ENCODE measurements around the gene CETP.

Gene CETP

DNA sequence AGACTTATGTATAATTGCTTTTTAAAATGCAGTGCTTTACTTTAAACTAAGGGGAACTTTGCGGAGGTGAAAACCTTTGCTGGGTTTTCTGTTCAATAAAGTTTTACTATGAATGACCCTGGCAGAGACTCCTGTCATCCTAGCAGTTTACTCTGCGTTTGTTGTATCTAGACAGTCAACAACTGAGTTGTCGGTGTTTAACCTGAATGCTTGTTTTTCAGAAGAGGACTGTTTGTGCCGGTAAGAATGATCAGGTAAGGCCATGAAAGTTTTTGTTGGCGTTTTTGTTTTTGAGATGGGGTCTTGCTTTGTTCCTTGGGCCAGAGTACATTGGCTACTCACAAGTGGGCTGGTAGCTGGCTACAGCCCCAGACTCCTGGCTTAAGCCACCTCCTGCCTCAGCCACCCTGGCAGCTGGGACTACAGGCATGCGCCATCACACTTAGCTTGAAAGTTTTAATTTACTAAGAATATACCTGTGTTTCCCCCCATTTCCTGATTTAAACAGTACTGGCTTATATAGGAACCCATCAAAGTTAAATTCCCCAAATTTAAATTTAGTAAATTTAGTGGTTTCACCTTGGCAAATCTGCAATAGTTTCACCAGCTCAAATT is 17.9 kb upstream of the CETP start:
- Mint-ChIP-seq H3K4me1 (ENCODE audit: low read depth) (peaks cover 41% of the 10 kb centered on the region), H3K36me3 (ENCODE audit: low read depth) (peaks cover 49% of the 10 kb centered on the region), H3K27ac (peak overlapping the region; percentile 50), H3K9me3 (no peaks in the 10 kb centered on the region), H3K27me3 (ENCODE audit: low read depth) (no peaks in the 10 kb centered on the region), H3K4me3 (no peak overlapping the region)

GRCh38 chr16:56944954-56945839 is 16.6 kb upstream of the CETP start:
- Mint-ChIP-seq H3K27ac (peak overlapping the region; percentile 62), H3K36me3 (ENCODE audit: low read depth) (peaks cover 39% of the 10 kb centered on the region), H3K4me3 (no peak overlapping the region), H3K4me1 (ENCODE audit: low read depth) (peaks cover 32% of the 10 kb centered on the region), H3K27me3 (ENCODE audit: low read depth) (no peaks in the 10 kb centered on the region), H3K9me3 (no peaks in the 10 kb centered on the region)

DNA sequence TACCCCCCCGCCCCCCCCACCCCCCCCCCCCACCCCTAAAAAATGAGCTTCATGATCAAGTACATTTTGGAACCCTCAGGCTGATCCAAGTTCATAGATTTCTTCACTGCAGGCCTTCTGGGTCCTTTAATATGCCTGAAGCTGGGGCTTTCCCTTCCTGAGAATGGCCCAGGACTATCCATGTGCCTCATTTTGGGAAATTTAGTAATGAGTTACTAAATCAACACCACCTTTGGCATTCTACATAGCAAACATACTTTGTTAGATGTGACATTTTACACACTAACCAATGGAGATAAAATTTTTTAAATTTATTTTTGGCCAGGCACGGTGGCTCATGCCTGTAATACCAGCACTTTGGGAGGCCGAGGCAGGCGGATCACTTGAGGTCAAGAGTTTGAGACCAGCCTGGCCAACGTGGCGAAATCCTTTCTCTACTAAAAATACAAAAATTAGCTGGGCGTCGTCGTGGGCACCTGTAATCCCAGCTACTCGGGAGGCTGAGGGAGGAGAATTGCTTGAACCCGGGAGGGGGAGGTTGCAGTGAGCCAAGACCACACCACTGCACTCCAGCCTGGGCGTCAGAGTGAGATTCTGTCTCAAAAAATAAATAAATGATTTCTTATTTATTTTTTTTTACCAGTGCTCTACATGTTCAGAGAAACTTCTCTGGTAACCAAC is 15.8 kb upstream of the CETP start:
- peaks cover 37% of the 10 kb centered on the region for H3K36me3 Mint-ChIP-seq (ENCODE audit: low read depth)
- no peak overlapping the region for H3K4me3 Mint-ChIP-seq
- H3K4me1 Mint-ChIP-seq (ENCODE audit: low read depth) = peaks cover 37% of the 10 kb centered on the region
- H3K27me3 Mint-ChIP-seq (ENCODE audit: low read depth) = no peaks in the 10 kb centered on the region
- no peaks in the 10 kb centered on the region for H3K9me3 Mint-ChIP-seq
- H3K27ac Mint-ChIP-seq = no peak overlapping the region

- Mint-ChIP-seq H3K4me1 (ENCODE audit: low read depth) (peaks cover 40% of the 10 kb centered on the region), H3K4me3 (no peak overlapping the region)
Observed at GRCh38 chr16:56946767-56947603, 14.8 kb upstream of the CETP start.

GRCh38 chr16:56947604-56947995 is 14.2 kb upstream of the CETP start:
- Mint-ChIP-seq H3K4me1 (ENCODE audit: low read depth) (peaks cover 39% of the 10 kb centered on the region), H3K4me3 (no peak overlapping the region), H3K36me3 (ENCODE audit: low read depth) (peaks cover 29% of the 10 kb centered on the region), H3K27me3 (ENCODE audit: low read depth) (no peaks in the 10 kb centered on the region), H3K9me3 (no peaks in the 10 kb centered on the region), H3K27ac (peak overlapping the region; percentile 36)

More at GRCh38 chr16:56946767-56947603, 14.8 kb upstream of the CETP start:
- Mint-ChIP-seq H3K36me3 (ENCODE audit: low read depth) (peaks cover 31% of the 10 kb centered on the region), H3K27me3 (ENCODE audit: low read depth) (no peaks in the 10 kb centered on the region), H3K9me3 (no peaks in the 10 kb centered on the region), H3K27ac (peak overlapping the region; percentile 49)

GRCh38 chr16:56948234-56948633 is 13.5 kb upstream of the CETP start:
- H3K4me1 Mint-ChIP-seq (ENCODE audit: low read depth) = peaks cover 33% of the 10 kb centered on the region
- peaks cover 23% of the 10 kb centered on the region for H3K36me3 Mint-ChIP-seq (ENCODE audit: low read depth)
- H3K27me3 Mint-ChIP-seq (ENCODE audit: low read depth) = no peaks in the 10 kb centered on the region
- no peak overlapping the region for H3K4me3 Mint-ChIP-seq
- H3K9me3 Mint-ChIP-seq = no peaks in the 10 kb centered on the region
- H3K27ac Mint-ChIP-seq = peak overlapping the region; percentile 74

GRCh38 chr16:56950051-56950450 is 11.7 kb upstream of the CETP start:
- Mint-ChIP-seq H3K9me3 (no peaks in the 10 kb centered on the region), H3K4me3 (no peak overlapping the region), H3K36me3 (ENCODE audit: low read depth) (peaks cover 9% of the 10 kb centered on the region), H3K27me3 (ENCODE audit: low read depth) (no peaks in the 10 kb centered on the region), H3K27ac (no peak overlapping the region), H3K4me1 (ENCODE audit: low read depth) (peaks cover 19% of the 10 kb centered on the region)

GRCh38 chr16:56950455-56950854 is 11.3 kb upstream of the CETP start:
- Mint-ChIP-seq H3K36me3 (ENCODE audit: low read depth) (peaks cover 8% of the 10 kb centered on the region), H3K4me3 (no peak overlapping the region), H3K4me1 (ENCODE audit: low read depth) (peaks cover 18% of the 10 kb centered on the region), H3K27me3 (ENCODE audit: low read depth) (no peaks in the 10 kb centered on the region), H3K27ac (peak overlapping the region; percentile 24), H3K9me3 (no peaks in the 10 kb centered on the region)

DNA sequence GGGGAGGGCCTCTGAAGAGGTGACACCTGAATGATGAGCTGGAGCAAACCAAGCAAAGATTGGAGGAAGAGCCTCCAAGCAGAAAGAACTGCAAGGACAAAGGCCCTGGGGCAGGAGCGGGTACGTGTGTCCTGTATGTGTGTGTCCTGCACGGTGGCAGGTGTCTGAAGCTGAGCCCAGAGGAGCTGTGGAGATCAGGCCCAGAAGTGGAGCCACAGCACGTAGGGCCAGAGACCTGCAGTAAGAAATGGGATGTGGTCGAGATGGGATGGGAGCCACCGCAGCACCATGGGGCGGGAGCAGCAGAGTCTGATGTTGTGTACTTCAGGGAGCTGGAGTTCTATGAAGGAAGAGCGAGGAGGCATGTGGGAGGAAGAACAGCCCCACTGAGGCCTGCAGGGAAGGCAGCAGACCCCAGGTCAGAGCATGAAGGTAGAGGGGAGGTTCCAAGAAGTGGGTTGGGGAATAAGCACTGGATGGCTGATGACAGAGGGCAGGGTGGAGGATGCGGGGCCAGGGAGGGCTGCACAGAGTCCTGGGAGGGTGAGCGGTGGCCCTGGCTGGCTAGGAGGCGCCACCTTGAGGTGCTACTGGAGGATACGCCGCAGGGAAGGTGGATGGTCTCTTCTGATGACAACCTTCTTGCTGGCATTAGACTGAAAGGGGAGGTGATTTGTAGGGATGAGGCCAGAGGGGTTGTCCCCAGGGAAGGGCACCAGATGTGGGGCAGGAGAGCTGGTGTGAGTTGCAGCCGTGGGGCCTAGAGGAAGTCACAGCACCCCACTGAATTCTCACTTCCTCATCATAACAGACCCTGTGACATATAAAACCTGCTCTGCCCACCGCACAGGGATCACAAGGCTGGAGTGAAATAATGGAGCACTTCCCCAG is 10.6 kb upstream of the CETP start:
- H3K9me3 Mint-ChIP-seq = no peaks in the 10 kb centered on the region
- peaks cover 18% of the 10 kb centered on the region for H3K4me1 Mint-ChIP-seq (ENCODE audit: low read depth)
- H3K27ac Mint-ChIP-seq = peak overlapping the region; percentile 24
- peaks cover 8% of the 10 kb centered on the region for H3K36me3 Mint-ChIP-seq (ENCODE audit: low read depth)
- H3K4me3 Mint-ChIP-seq = no peak overlapping the region
- no peaks in the 10 kb centered on the region for H3K27me3 Mint-ChIP-seq (ENCODE audit: low read depth)

DNA sequence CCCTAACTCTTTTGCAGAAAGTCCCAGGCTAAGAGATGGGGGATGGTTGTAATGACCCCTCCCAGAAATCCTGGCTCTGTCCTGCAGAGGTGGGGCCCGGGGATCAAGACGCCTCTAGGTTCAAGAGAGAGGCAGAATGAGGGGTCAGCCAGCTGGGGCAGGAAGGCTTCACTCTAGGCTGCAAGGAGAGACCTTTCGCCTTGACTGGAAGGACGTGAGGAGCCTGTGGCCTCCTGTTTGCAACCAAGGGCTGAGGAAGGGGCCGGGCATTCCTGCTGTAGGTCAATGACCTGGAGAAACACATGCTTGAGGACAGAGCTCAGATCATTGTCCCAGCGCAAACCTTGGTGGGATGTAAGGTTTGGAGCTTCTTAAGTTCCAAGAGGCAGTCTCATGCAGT is 8.7 kb upstream of the CETP start:
- Mint-ChIP-seq H3K9me3 (no peaks in the 10 kb centered on the region), H3K4me1 (ENCODE audit: low read depth) (peaks cover 14% of the 10 kb centered on the region), H3K4me3 (no peak overlapping the region), H3K27ac (no peak overlapping the region), H3K27me3 (ENCODE audit: low read depth) (no peaks in the 10 kb centered on the region), H3K36me3 (ENCODE audit: low read depth) (peaks cover 3% of the 10 kb centered on the region)

DNA sequence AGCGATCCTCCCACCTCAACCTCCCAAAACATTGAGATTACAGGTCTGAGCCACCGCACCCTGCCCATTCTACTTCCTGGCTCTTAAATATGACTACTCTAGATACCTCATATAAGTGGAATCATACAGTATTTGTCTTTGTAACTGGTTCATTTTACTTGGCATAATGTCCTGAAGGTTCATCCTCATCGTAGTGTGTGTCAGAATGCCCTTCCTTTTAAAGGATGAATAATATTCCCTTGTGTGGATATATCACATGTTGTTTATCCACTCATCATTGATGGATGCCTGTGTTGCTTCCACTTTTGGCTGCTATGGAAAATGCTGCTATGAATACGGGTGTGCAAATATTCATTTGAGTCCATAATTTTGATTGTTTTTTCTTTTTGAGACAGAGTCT is 5.7 kb upstream of the CETP start:
- Mint-ChIP-seq H3K4me3 (no peak overlapping the region), H3K27ac (no peak overlapping the region), H3K9me3 (no peaks in the 10 kb centered on the region), H3K4me1 (ENCODE audit: low read depth) (peaks cover 5% of the 10 kb centered on the region), H3K36me3 (ENCODE audit: low read depth) (no peaks in the 10 kb centered on the region), H3K27me3 (ENCODE audit: low read depth) (peaks cover 7% of the 10 kb centered on the region)

DNA sequence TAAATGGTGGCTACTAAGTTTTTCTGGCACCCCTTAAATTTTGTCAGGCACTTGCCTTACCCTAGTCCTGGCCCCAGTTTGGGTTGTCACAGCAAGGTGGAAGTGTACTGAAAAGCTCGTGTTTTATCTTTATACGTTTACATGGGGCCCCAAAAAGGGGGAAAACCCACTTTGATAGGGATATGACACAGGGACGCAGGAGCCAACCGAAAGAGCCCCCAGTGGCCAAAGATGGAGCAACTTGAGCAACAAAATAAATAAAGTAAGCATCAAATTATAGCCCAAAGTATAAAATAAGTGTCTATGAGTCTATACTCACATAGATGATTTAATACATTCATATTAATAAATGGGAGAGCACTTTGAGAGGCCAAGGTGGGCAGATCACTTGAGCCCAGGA is 5.0 kb upstream of the CETP start:
- no peak overlapping the region for H3K27ac Mint-ChIP-seq
- H3K4me1 Mint-ChIP-seq (ENCODE audit: low read depth) = no peaks in the 10 kb centered on the region
- H3K36me3 Mint-ChIP-seq (ENCODE audit: low read depth) = no peaks in the 10 kb centered on the region
- H3K9me3 Mint-ChIP-seq = no peaks in the 10 kb centered on the region
- no peak overlapping the region for H3K4me3 Mint-ChIP-seq
- peaks cover 7% of the 10 kb centered on the region for H3K27me3 Mint-ChIP-seq (ENCODE audit: low read depth)

DNA sequence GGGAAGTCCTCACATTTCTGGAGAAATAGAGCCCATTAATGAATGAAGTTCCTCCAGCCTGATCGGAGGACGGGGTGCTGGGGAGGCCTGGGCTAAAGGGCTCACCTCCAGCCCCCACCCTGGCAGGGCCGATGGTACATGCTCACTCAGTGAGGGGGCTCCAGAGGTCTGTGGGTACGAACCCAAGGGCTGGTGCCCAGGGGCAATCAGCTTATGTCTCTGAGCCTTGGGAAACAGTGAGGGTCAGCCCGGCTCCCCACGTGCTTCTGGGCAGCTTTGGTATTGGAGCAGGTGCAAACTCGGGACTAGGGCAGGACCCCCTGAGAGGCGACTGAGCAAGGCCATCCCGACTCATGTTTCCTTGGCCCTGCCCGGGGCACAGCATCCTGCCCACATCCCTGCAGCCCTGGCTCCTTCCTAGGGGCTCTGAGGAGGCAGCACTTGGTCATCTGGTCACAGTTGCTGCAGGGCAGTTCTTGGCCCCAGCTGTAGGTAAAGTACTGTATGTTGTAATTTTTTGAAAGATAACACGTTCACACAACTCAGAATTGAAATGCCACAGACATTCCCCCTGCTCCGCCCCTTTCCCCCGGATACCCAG is 969 bp upstream of the CETP start:
- Mint-ChIP-seq H3K27me3 (ENCODE audit: low read depth) (peaks cover 7% of the 10 kb centered on the region), H3K36me3 (ENCODE audit: low read depth) (no peaks in the 10 kb centered on the region), H3K9me3 (no peaks in the 10 kb centered on the region), H3K4me1 (ENCODE audit: low read depth) (peaks cover 13% of the 10 kb centered on the region), H3K27ac (no peak overlapping the region), H3K4me3 (no peak overlapping the region)

Data from T-helper 1 cell treated with Interleukin-12 subunit alpha and Interleukin-12 subunit beta and Interleukin-4 antibody, amounts not matched to agents 30 μg/mL and 1 μg/mL, for 36 hours (primary cell).